Keratinocyte (primary cell): ENCODE results near the gene PCP4L1. TPM values are rescaled to one million over a fixed set of nuclear protein-coding genes. Genes with fewer than 3 reads are reported as not detected.

Experiments
- DNase-seq: peaks from one replicate; pipeline ENCODE4 v3.0.0-alpha.2; 2011; ENCODE audit warnings: low read depth, missing footprints, low spot score
- FAIRE-seq: peaks from 2 replicates; lab custom pipeline; 2011; peaks lifted over from hg19 to GRCh38; lab: Jason Lieb, UNC
- H2AFZ ChIP-seq: 2 replicates; pipeline ENCODE4 v1.6.0; 2012; ENCODE audit warnings: low read length, control low read depth, inconsistent platforms; ENCODE audit not compliant: control insufficient read depth
- H3K27ac ChIP-seq: 2 replicates; pipeline ENCODE4 v1.5.1; 2011; ENCODE audit warnings: low read length; ENCODE audit not compliant: control insufficient read depth, insufficient read depth
- H3K27me3 ChIP-seq: 3 replicates; pipeline ENCODE4 v1.6.0; 2011; ENCODE audit warnings: low read length; ENCODE audit not compliant: control insufficient read depth, insufficient read depth; ENCODE audit errors: extremely low read depth
- H3K36me3 ChIP-seq, 2 experiments: 2 replicates in 1 of 2; 3 replicates in 1 of 2; pipeline ENCODE4 v1.5.1; 2011; ENCODE audit warnings: low read length in 2 of 2, mild to moderate bottlenecking in 1 of 2; ENCODE audit not compliant: control insufficient read depth in 2 of 2, insufficient read depth in 2 of 2; ENCODE audit errors: extremely low read depth in 1 of 2
- H3K4me1 ChIP-seq: 3 replicates; pipeline ENCODE4 v1.5.1; 2011; ENCODE audit warnings: low read length; ENCODE audit not compliant: control insufficient read depth, insufficient read depth; ENCODE audit errors: extremely low read depth
- H3K4me2 ChIP-seq: 3 replicates; pipeline ENCODE4 v1.6.0; 2011; ENCODE audit warnings: low read depth, low read length; ENCODE audit not compliant: control insufficient read depth, insufficient read depth; ENCODE audit errors: extremely low read depth
- H3K4me3 ChIP-seq, 3 experiments: fragments of 200-600 bp in 1 of 3; sonication (generic) in 1 of 3; 2 replicates in 2 of 3; 3 replicates in 1 of 3; pipeline ENCODE4 v1.5.1; 2011 to 2016; ENCODE audit warnings: low read length in 3 of 3, mild to moderate bottlenecking in 3 of 3, control low read depth in 2 of 3, inconsistent platforms in 1 of 3, low read depth in 1 of 3, mixed read lengths in 1 of 3, mixed run types in 1 of 3, moderate library complexity in 1 of 3; ENCODE audit not compliant: control insufficient read depth in 2 of 3, insufficient read depth in 2 of 3; ENCODE audit errors: extremely low read depth in 1 of 3
- H3K79me2 ChIP-seq: 2 replicates; pipeline ENCODE4 v1.6.0; 2012; ENCODE audit warnings: low read length; ENCODE audit not compliant: control insufficient read depth, insufficient read depth
- H3K9ac ChIP-seq: 3 replicates; pipeline ENCODE4 v1.6.0; 2011; ENCODE audit warnings: low read length; ENCODE audit not compliant: control insufficient read depth, insufficient read depth; ENCODE audit errors: extremely low read depth
- H3K9me1 ChIP-seq: 3 replicates; pipeline ENCODE4 v1.6.0; 2011; ENCODE audit warnings: low read length; ENCODE audit not compliant: control insufficient read depth, insufficient read depth; ENCODE audit errors: extremely low read depth
- H3K9me3 ChIP-seq: 2 replicates; pipeline ENCODE4 v1.5.1; 2012; ENCODE audit warnings: low read depth, low read length; ENCODE audit not compliant: control insufficient read depth
- H4K20me1 ChIP-seq: 3 replicates; pipeline ENCODE4 v1.6.0; 2011; ENCODE audit warnings: low read length; ENCODE audit not compliant: control insufficient read depth, insufficient read depth; ENCODE audit errors: extremely low read depth
- EZH2 ChIP-seq: IDR thresholded peaks from one replicate; pipeline ENCODE4 v1.6.1; 2012; ENCODE audit warnings: inconsistent platforms, mild to moderate bottlenecking, low read length, moderate library complexity
- dilution Hi-C: fragments of 300-500 bp; cut with MboI; formaldehyde crosslinking; loops from one replicate; pipeline ENCODE4 v1.7.0; 2020; ENCODE audit warnings: low sequenced_read_pairs; ENCODE audit not compliant: extremely low pct_ligation_motif_present
- polyA plus RNA-seq, 5 experiments: library from polyadenylated mRNA; depleted of rRNA in 3 of 5; stranded (reverse) in 3 of 5; stranded (forward) in 1 of 5; unstranded in 1 of 5; fragments of >200 nt; gene quantifications; 1 replicate in 1 of 5; 2 replicates in 3 of 5; 3 replicates in 1 of 5; pipeline versions ENCODE4 v1.2.1 to v1.2.3, GENCODE V29; 2011 to 2012; ENCODE audit warnings: missing spikeins in 2 of 5, low read depth in 1 of 5, low replicate concordance in 1 of 5
- TF ChIP-seq, protein P1 (sequence below), 3 experiments: IDR thresholded peaks in 1 of 3; conservative IDR thresholded peaks in 1 of 3; optimal IDR thresholded peaks in 1 of 3; 2 replicates in 2 of 3; 3 replicates in 1 of 3; pipeline versions ENCODE3 to v1.5.1; 2011; ENCODE audit warnings: low read length in 3 of 3, mild to moderate bottlenecking in 3 of 3, moderate library complexity in 2 of 3, control low read depth in 1 of 3, inconsistent platforms in 1 of 3; ENCODE audit not compliant: insufficient read depth in 2 of 3; ENCODE audit errors: extremely low read depth in 1 of 3

PCP4L1 gene
- polyA plus RNA-seq, 1 donor (not counting 4 experiments of a cell fraction or from before 2014, with no cell fraction given), result 0.04 TPM

- Histone ChIP-seq H3K27me3 (no peaks in the 10 kb centered on the region), H3K36me3 (peaks cover 11 to 21% of the 10 kb centered on the region in 2 experiments), H3K9me3 (no peaks in the 10 kb centered on the region), H3K9me1 (no peaks in the 10 kb centered on the region), H2AFZ (no peak overlapping the region), H4K20me1 (no peaks in the 10 kb centered on the region), H3K9ac (no peak overlapping the region), H3K4me3 (no peak overlapping the region), H3K4me1 (peaks cover 6% of the 10 kb centered on the region), H3K79me2 (no peaks in the 10 kb centered on the region), H3K4me2 (no peak overlapping the region), H3K27ac (no peak overlapping the region)
- no peak for FAIRE-seq
- DNase-seq, result no peak
- TF ChIP-seq, protein P1, sequence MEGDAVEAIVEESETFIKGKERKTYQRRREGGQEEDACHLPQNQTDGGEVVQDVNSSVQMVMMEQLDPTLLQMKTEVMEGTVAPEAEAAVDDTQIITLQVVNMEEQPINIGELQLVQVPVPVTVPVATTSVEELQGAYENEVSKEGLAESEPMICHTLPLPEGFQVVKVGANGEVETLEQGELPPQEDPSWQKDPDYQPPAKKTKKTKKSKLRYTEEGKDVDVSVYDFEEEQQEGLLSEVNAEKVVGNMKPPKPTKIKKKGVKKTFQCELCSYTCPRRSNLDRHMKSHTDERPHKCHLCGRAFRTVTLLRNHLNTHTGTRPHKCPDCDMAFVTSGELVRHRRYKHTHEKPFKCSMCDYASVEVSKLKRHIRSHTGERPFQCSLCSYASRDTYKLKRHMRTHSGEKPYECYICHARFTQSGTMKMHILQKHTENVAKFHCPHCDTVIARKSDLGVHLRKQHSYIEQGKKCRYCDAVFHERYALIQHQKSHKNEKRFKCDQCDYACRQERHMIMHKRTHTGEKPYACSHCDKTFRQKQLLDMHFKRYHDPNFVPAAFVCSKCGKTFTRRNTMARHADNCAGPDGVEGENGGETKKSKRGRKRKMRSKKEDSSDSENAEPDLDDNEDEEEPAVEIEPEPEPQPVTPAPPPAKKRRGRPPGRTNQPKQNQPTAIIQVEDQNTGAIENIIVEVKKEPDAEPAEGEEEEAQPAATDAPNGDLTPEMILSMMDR (optimal IDR thresholded peaks at IDR 0.05 in 1 of 3, IDR thresholded peaks at IDR 0.05 in 1 of 3, conservative IDR thresholded peaks at IDR 0.05 in 1 of 3; ENCODE audit: extremely low read depth in 1 of 3, insufficient read depth in 2 of 3, low read length in 3 of 3), result no peak
- no peak for TF ChIP-seq EZH2
- dilution Hi-C loops, result no loop called here
Measured at GRCh38 chr1:161333166-161333565, 74.6 kb downstream of the PCP4L1 start.

Other genes starting within 250 kb of the PCP4L1 start
- 201 to 259 TPM (median 224 TPM) in 3 replicates for gene F11R, start 237.6 kb upstream of the PCP4L1 start, polyA plus RNA-seq
- 106 to 128 TPM (median 113 TPM) in 3 replicates for gene TSTD1, start 219.8 kb upstream of the PCP4L1 start, polyA plus RNA-seq
- gene USF1, start 212.8 kb upstream of the PCP4L1 start, polyA plus RNA-seq, result 25.1 to 40.7 TPM (median 31.6 TPM) in 3 replicates
- gene ARHGAP30, start 188.9 kb upstream of the PCP4L1 start, polyA plus RNA-seq, result 0.05 to 0.45 TPM (median 0.16 TPM) in 3 replicates
- 6.0 to 19.0 TPM (median 8.6 TPM) in 3 replicates for gene NECTIN4, start 169.2 kb upstream of the PCP4L1 start, polyA plus RNA-seq
- gene KLHDC9, start 160.4 kb upstream of the PCP4L1 start, polyA plus RNA-seq, result 0.32 to 0.73 TPM (median 0.54 TPM) in 3 replicates
- gene PFDN2, start 140.7 kb upstream of the PCP4L1 start, polyA plus RNA-seq, result 106 to 228 TPM (median 184 TPM) in 3 replicates
- 22.9 to 51.0 TPM (median 27.6 TPM) in 3 replicates for gene NIT1, start 140.6 kb upstream of the PCP4L1 start, polyA plus RNA-seq
- 29.3 to 49.9 TPM (median 33.0 TPM) in 3 replicates for gene DEDD, start 126.1 kb upstream of the PCP4L1 start, polyA plus RNA-seq
- gene UFC1, start 104.8 kb upstream of the PCP4L1 start, polyA plus RNA-seq, result 72.9 to 86.4 TPM (median 80.6 TPM) in 3 replicates
- gene USP21, start 99.2 kb upstream of the PCP4L1 start, polyA plus RNA-seq, result 9.5 to 14.4 TPM (median 9.8 TPM) in 3 replicates
- gene PPOX, start 92.3 kb upstream of the PCP4L1 start, polyA plus RNA-seq, result 12.2 to 24.6 TPM (median 17.1 TPM) in 3 replicates
- 19.1 to 24.8 TPM (median 21.1 TPM) in 3 replicates for gene B4GALT3, start 81.2 kb upstream of the PCP4L1 start, polyA plus RNA-seq
- gene ADAMTS4, start 59.7 kb upstream of the PCP4L1 start, polyA plus RNA-seq, result 0.22 to 0.36 TPM (median 0.35 TPM) in 3 replicates
- 105 to 136 TPM (median 135 TPM) in 3 replicates for gene NDUFS2, start 56.4 kb upstream of the PCP4L1 start, polyA plus RNA-seq
- 0.51 to 1.2 TPM (median 0.62 TPM) in 3 replicates for gene FCER1G, start 43.5 kb upstream of the PCP4L1 start, polyA plus RNA-seq
- gene APOA2, start 35.1 kb upstream of the PCP4L1 start, polyA plus RNA-seq, result not detected in 3 replicates
- 14.4 to 18.2 TPM (median 17.5 TPM) in 3 replicates for gene TOMM40L, start 32.7 kb upstream of the PCP4L1 start, polyA plus RNA-seq
- gene NR1I3, start 20.5 kb upstream of the PCP4L1 start, polyA plus RNA-seq, result not detected in 3 replicates
- 0.19 to 0.45 TPM (median 0.45 TPM) in 3 replicates for gene MPZ, start 51.2 kb downstream of the PCP4L1 start, polyA plus RNA-seq
- gene SDHC, start 55.6 kb downstream of the PCP4L1 start, polyA plus RNA-seq, result 362 to 518 TPM (median 401 TPM) in 3 replicates
- gene CFAP126, start 109.1 kb downstream of the PCP4L1 start, polyA plus RNA-seq, result not detected in 3 replicates
- gene FCGR2A, start 246.7 kb downstream of the PCP4L1 start, polyA plus RNA-seq, result 0.08 TPM in 1 of 3 replicates, not detected in the others